ENCODE data around the gene GALNT18. TPM values are rescaled to one million over a fixed set of nuclear protein-coding genes. Genes with fewer than 3 reads are reported as not detected.

The GALNT18 gene
- total RNA-seq, 1 experiment from 2014 or later, result not detected

DNA sequence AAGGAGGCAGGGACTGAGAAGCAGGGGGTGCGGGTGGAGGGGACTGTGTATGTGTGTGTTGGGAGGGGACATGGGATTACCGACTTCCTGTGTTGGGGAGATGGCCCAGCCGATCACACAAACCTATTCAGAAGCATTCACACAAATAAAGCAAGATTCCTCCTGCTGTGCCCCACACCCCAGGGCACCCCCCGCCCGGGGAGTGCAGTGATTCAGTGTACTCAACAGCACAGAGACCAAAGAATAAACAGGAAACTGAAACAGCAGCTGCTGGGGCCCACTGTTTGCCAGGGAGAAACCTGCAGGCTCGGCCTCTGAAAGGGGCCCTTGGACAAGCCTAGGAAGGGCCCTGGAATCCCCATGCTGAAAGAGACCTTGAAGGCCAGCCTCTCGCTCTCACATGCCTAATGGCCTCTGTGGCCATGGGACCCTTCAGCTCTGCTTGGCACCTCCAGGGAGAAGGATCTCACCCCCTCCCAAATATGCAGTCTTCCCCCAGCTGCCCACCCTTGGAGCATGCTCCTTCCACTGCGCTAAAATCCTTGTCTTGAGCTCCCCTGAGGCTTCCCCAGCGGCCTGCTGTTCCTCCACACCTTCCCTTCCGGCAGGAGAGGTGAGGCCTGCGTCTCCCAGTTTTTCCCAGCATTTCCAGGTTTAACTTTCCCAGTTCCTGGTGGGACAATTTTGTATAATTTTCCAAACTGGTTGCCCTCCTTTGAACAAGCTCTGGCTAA lies 341.7 kb downstream of the GALNT18 start:
- Histone ChIP-seq H3K9me2 (ENCODE audit: insufficient read depth) (no peaks in the 10 kb centered on the region), H3K4me1 (replicated peaks; ENCODE audit: insufficient read depth) (no peaks in the 10 kb centered on the region), H3K36me3 (ENCODE audit: low read depth) (no peaks in the 10 kb centered on the region), H3K27ac (no peak overlapping the region), H3F3A (ENCODE audit: insufficient read depth, low read depth) (no peaks in the 10 kb centered on the region), H3K4me2 (no peak overlapping the region), H3K4me3 (no peak overlapping the region), H2AFZ (no peak overlapping the region), H3K79me2 (ENCODE audit: low read depth) (no peaks in the 10 kb centered on the region), H3K9me3 (ENCODE audit: insufficient read depth, low read depth) (no peaks in the 10 kb centered on the region), H4K20me1 (ENCODE audit: insufficient read depth) (no peaks in the 10 kb centered on the region), H3K27me3 (ENCODE audit: insufficient read depth, low read depth) (peaks cover 3% of the 10 kb centered on the region; the same call in 1 of the 2 replicates)
- no peak for DNase-seq
- TF ChIP-seq, protein P1, sequence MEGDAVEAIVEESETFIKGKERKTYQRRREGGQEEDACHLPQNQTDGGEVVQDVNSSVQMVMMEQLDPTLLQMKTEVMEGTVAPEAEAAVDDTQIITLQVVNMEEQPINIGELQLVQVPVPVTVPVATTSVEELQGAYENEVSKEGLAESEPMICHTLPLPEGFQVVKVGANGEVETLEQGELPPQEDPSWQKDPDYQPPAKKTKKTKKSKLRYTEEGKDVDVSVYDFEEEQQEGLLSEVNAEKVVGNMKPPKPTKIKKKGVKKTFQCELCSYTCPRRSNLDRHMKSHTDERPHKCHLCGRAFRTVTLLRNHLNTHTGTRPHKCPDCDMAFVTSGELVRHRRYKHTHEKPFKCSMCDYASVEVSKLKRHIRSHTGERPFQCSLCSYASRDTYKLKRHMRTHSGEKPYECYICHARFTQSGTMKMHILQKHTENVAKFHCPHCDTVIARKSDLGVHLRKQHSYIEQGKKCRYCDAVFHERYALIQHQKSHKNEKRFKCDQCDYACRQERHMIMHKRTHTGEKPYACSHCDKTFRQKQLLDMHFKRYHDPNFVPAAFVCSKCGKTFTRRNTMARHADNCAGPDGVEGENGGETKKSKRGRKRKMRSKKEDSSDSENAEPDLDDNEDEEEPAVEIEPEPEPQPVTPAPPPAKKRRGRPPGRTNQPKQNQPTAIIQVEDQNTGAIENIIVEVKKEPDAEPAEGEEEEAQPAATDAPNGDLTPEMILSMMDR (conservative IDR thresholded peaks at IDR 0.05), result no peak
- no peak for TF ChIP-seq EZH2 (IDR thresholded peaks at IDR 0.05; ENCODE audit: low read depth)
- ChIA-PET POLR2A (ENCODE audit: unreplicated experiment) (no interaction called here), CTCF (no interaction called here)
- no TSS peak for BruUV-seq (replicated peaks)
- intact Hi-C loops (cut with micrococcal nuclease; ENCODE audit: unreplicated experiment), result no loop called here

DNA sequence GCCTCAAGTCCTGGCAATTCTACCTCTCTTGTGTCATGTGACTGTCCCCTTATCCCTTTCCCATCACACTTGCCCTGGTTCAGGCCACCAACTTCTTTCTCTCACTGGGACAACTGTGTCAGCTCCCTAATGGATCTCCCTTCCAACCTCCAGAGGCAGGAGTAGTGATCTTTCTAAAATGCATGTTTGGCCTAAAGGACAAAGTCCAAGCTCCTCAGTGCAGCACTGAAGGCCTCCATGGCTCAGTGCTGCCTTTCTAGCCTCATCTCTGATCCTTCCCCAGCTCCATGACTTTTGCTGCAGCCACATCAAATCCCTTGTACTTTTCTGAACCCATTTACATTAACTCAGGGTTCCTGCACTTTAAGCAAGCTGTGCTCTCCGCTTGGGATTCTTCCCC lies 349.6 kb downstream of the GALNT18 start:
- no TSS peak for BruUV-seq (replicated peaks)
- H3K27me3 ChIP-seq (ENCODE audit: insufficient read depth, low read depth), result no peaks in the 10 kb centered on the region; the same call in 1 of the 2 replicates

DNA sequence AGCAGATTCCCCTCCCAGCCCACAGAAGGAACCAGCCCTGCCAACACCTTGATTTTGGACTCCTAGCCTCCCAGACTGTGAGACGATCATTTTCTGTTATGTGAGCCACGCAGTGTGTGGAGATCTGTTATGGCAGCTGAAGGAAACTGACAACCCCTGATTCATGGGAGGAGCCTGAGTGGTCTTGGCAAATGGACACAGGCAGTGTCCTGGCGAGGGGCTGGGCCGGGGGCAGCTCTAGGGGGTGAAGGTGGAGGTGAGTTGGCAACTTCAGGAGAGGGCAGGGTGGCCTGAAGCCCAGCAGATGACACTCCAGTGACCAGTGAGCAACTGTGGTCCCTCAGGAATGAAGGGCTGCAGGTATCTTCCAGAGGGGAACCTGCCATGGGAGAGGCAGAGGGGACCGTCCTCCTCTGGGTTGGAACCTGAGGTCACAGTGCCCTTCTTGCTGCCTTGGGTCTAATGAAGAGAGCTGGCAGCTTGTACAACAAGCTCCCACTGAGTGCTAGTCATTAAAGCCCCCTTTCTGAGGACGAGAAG lies 351.5 kb downstream of the GALNT18 start:
- ChIA-PET CTCF (no interaction called here), POLR2A (ENCODE audit: unreplicated experiment) (no interaction called here)
- Histone ChIP-seq H3K4me2 (no peak overlapping the region), H3K9me2 (ENCODE audit: insufficient read depth) (no peaks in the 10 kb centered on the region), H3K36me3 (ENCODE audit: low read depth) (no peaks in the 10 kb centered on the region), H2AFZ (no peak overlapping the region), H3K79me2 (ENCODE audit: low read depth) (no peaks in the 10 kb centered on the region), H3K4me1 (replicated peaks; ENCODE audit: insufficient read depth) (no peaks in the 10 kb centered on the region), H4K20me1 (ENCODE audit: insufficient read depth) (no peaks in the 10 kb centered on the region), H3F3A (ENCODE audit: insufficient read depth, low read depth) (no peaks in the 10 kb centered on the region), H3K27ac (no peak overlapping the region), H3K27me3 (ENCODE audit: insufficient read depth, low read depth) (no peaks in the 10 kb centered on the region; the same call in 1 of the 2 replicates), H3K9me3 (ENCODE audit: insufficient read depth, low read depth) (no peaks in the 10 kb centered on the region), H3K4me3 (no peak overlapping the region)
- no TSS peak for BruUV-seq (replicated peaks)
- intact Hi-C loops (cut with micrococcal nuclease; ENCODE audit: unreplicated experiment), result no loop called here
- no peak for DNase-seq
- TF ChIP-seq, protein P1 (conservative IDR thresholded peaks at IDR 0.05), result no peak
- TF ChIP-seq EZH2 (IDR thresholded peaks at IDR 0.05; ENCODE audit: low read depth), result no peak

More for the DNA sequence above, 349.6 kb downstream of the GALNT18 start:
- POLR2A ChIA-PET (ENCODE audit: unreplicated experiment), result no interaction called here
- H3K4me1 ChIP-seq (replicated peaks; ENCODE audit: insufficient read depth), result no peaks in the 10 kb centered on the region
- intact Hi-C loops (cut with micrococcal nuclease; ENCODE audit: unreplicated experiment), result no loop called here
- H3K4me2 ChIP-seq, result no peak overlapping the region
- no peaks in the 10 kb centered on the region for H3K36me3 ChIP-seq (ENCODE audit: low read depth)
- DNase-seq, result no peak
- no peaks in the 10 kb centered on the region for H3F3A ChIP-seq (ENCODE audit: insufficient read depth, low read depth)
- no peak overlapping the region for H3K27ac ChIP-seq
- H3K79me2 ChIP-seq (ENCODE audit: low read depth), result no peaks in the 10 kb centered on the region
- no peaks in the 10 kb centered on the region for H3K9me3 ChIP-seq (ENCODE audit: insufficient read depth, low read depth)
- TF ChIP-seq, protein P1 (conservative IDR thresholded peaks at IDR 0.05), result no peak
- TF ChIP-seq EZH2 (IDR thresholded peaks at IDR 0.05; ENCODE audit: low read depth), result no peak
- CTCF ChIA-PET, result no interaction called here
- no peak overlapping the region for H2AFZ ChIP-seq
- H4K20me1 ChIP-seq (ENCODE audit: insufficient read depth), result no peaks in the 10 kb centered on the region
- H3K4me3 ChIP-seq, result no peak overlapping the region
- H3K9me2 ChIP-seq (ENCODE audit: insufficient read depth), result no peaks in the 10 kb centered on the region
